HCT116 (cell line): ENCODE data around the gene SMPDL3A. TPM values are rescaled to one million over a fixed set of nuclear protein-coding genes. Genes with fewer than 3 reads are reported as not detected.
A peak's percentile ranks its signal among the peaks of the same experiment; 100 is the strongest.

Experiments used
- ATAC-seq: fragments of 200-7000 bp; cut with Tn5 transposase; 2 replicates; pipeline ENCODE4 v1.9.1; 2020; ENCODE audit warnings: mild to moderate bottlenecking, moderate library complexity
- BruUV-seq: library from RNA; stranded (reverse); fragments of 400-500 nt; replicated peaks from 2 replicates; lab custom pipeline; 2021; lab: Mats Ljungman, UMichigan
- CTCF ChIA-PET: fragments of 300-600 bp; sonication (Branson Sonifier 250); formaldehyde crosslinking; loops from one replicate; lab custom pipeline; 2021; ENCODE audit warnings: antibody characterized with exemption; lab: Charles Lee
- POLR2A ChIA-PET: fragments of 300-600, 350-600 bp; sonication (Branson Sonifier 250); formaldehyde crosslinking; loops from one replicate; lab custom pipeline; 2021; ENCODE audit warnings: antibody characterized with exemption; lab: Charles Lee
- RAD21 ChIA-PET, 2 experiments: fragments of 300-600 bp; sonication (Branson Sonifier 250); formaldehyde crosslinking; loops; one replicate each; lab custom pipeline; 2023; ENCODE audit warnings: low total read pairs in 2 of 2; ENCODE audit not compliant: uncharacterized antibody in 2 of 2, unreplicated experiment in 2 of 2, low non-redundant PET in 1 of 2; lab: Charles Lee
- DNase-seq: peaks from one replicate; pipeline ENCODE4 v3.0.0-alpha.2; 2010; ENCODE audit warnings: low read depth, low spot score
- H2AFZ ChIP-seq: fragments of 200-600 bp; shearing (Covaris generic), sonication (generic); 2 replicates; pipeline ENCODE4 v1.6.1; 2017; ENCODE audit warnings: low read depth, mixed run types, mixed read lengths, antibody characterized with exemption, low read length; ENCODE audit not compliant: poor library complexity, severe bottlenecking
- H3K27ac ChIP-seq: 2 replicates; pipeline ENCODE4 v1.5.1; 2012; ENCODE audit warnings: low read depth, low read length
- H3K27me3 ChIP-seq: fragments of 200-600 bp; sonication (generic); 2 replicates; pipeline ENCODE4 v1.6.1; 2016; ENCODE audit warnings: mixed run types, low read length, mixed read lengths; ENCODE audit not compliant: insufficient read depth
- H3K36me3 ChIP-seq, 2 experiments: fragments of 200-500 bp in 1 of 2; fragments of 200-600 bp in 1 of 2; sonication (Bioruptor generic) in 1 of 2; sonication (generic) in 1 of 2; 2 replicates each; pipeline versions ENCODE4 v1.5.1 to v1.6.1; 2014 to 2016; ENCODE audit warnings: low read length in 2 of 2, inconsistent platforms in 1 of 2, mixed read lengths in 1 of 2, mixed run types in 1 of 2; ENCODE audit not compliant: insufficient read depth in 2 of 2, control insufficient read depth in 1 of 2
- H3K4me1 ChIP-seq, 2 experiments: fragments of 200-600 bp in 1 of 2; sonication (generic) in 1 of 2; 2 replicates each; pipeline versions ENCODE4 v1.5.1 to v1.6.1; 2012 to 2017; ENCODE audit warnings: low read length in 2 of 2, inconsistent platforms in 1 of 2, mild to moderate bottlenecking in 1 of 2, mixed read lengths in 1 of 2, mixed run types in 1 of 2, moderate library complexity in 1 of 2; ENCODE audit not compliant: insufficient read depth in 2 of 2, control insufficient read depth in 1 of 2
- H3K4me2 ChIP-seq: fragments of 200-600 bp; sonication (generic); 2 replicates; pipeline ENCODE4 v1.6.1; 2017; ENCODE audit warnings: mixed run types, low read length, mixed read lengths
- H3K4me3 ChIP-seq, 2 experiments: fragments of 200-600 bp in 1 of 2; sonication (generic) in 1 of 2; replicated peaks in 1 of 2; 2 replicates each; pipeline ENCODE4 v1.5.1; 2011 to 2016; ENCODE audit warnings: low read length in 2 of 2, control low read depth in 1 of 2, low read depth in 1 of 2, mild to moderate bottlenecking in 1 of 2, mixed read lengths in 1 of 2, mixed run types in 1 of 2
- H3K79me2 ChIP-seq: fragments of 200-600 bp; sonication (generic); 2 replicates; pipeline ENCODE4 v1.6.1; 2017; ENCODE audit warnings: mild to moderate bottlenecking, mixed run types, low read length, moderate library complexity, mixed read lengths; ENCODE audit not compliant: insufficient read depth
- H3K9ac ChIP-seq: fragments of 200-600 bp; sonication (generic); 2 replicates; pipeline ENCODE4 v1.6.1; 2016; ENCODE audit warnings: low read length, mixed read lengths
- H3K9me2 ChIP-seq: fragments of 200-600 bp; sonication (generic), shearing (Covaris generic); 2 replicates; pipeline ENCODE4 v1.6.1; 2017; ENCODE audit warnings: mixed run types, mild to moderate bottlenecking, moderate library complexity; ENCODE audit not compliant: insufficient read depth
- H3K9me3 ChIP-seq, 2 experiments: fragments of 200-500 bp in 1 of 2; fragments of 200-600 bp in 1 of 2; sonication (Bioruptor generic) in 1 of 2; sonication (generic) in 1 of 2; 2 replicates each; pipeline ENCODE4 v1.6.1; 2014 to 2017; ENCODE audit warnings: low read length in 2 of 2, mixed read lengths in 2 of 2, inconsistent platforms in 1 of 2, low read depth in 1 of 2, mild to moderate bottlenecking in 1 of 2, mixed run types in 1 of 2, moderate library complexity in 1 of 2; ENCODE audit not compliant: control insufficient read depth in 1 of 2, insufficient read depth in 1 of 2
- H4K20me1 ChIP-seq: fragments of 200-600 bp; sonication (generic), shearing (Covaris generic); 2 replicates; pipeline ENCODE4 v1.6.1; 2017; ENCODE audit warnings: mixed run types, mild to moderate bottlenecking, moderate library complexity; ENCODE audit not compliant: insufficient read depth
- CBX3 ChIP-seq: IDR thresholded peaks from 2 replicates; pipeline ENCODE4 v1.6.1; 2012; ENCODE audit warnings: low read depth
- CEBPB ChIP-seq: IDR thresholded peaks from 2 replicates; pipeline ENCODE4 v1.6.1; 2012; ENCODE audit warnings: low read depth
- ELF1 ChIP-seq: IDR thresholded peaks from 2 replicates; pipeline ENCODE4 v1.6.1; 2012; ENCODE audit warnings: low read depth, borderline replicate concordance
- EZH2phosphoT487 ChIP-seq: fragments of 200-600 bp; IDR thresholded peaks from 2 replicates; pipeline ENCODE4 v1.6.1; 2018; ENCODE audit warnings: antibody characterized with exemption, borderline replicate concordance
- FOSL1 ChIP-seq: IDR thresholded peaks from 2 replicates; pipeline ENCODE4 v1.6.1; 2012; ENCODE audit warnings: low read depth
- JUND ChIP-seq: IDR thresholded peaks from 2 replicates; pipeline ENCODE4 v1.6.1; 2012
- SP1 ChIP-seq: IDR thresholded peaks from 2 replicates; pipeline ENCODE4 v1.6.1; 2012; ENCODE audit warnings: low read depth
- SRF ChIP-seq: IDR thresholded peaks from 2 replicates; pipeline ENCODE4 v1.6.1; 2012; ENCODE audit warnings: low read depth
- TCF7L2 ChIP-seq: IDR thresholded peaks from 2 replicates; pipeline ENCODE4 v1.7.0; 2011; ENCODE audit warnings: borderline replicate concordance, inconsistent platforms; ENCODE audit not compliant: insufficient read depth, insufficient read length; ENCODE audit errors: extremely low read depth
- YY1 ChIP-seq: IDR thresholded peaks from 2 replicates; pipeline ENCODE4 v1.6.1; 2011; ENCODE audit warnings: low read length, low read depth, moderate library complexity, mild to moderate bottlenecking; ENCODE audit not compliant: insufficient replicate concordance; ENCODE audit errors: extremely low read depth
- ZFX ChIP-seq: fragments of 450-650 bp; IDR thresholded peaks from 2 replicates; pipeline ENCODE4 v1.6.1; 2017
- ZNF274 ChIP-seq: fragments of 200-500 bp; sonication (Bioruptor generic); IDR thresholded peaks from 2 replicates; pipeline ENCODE4 v1.6.1; 2014; ENCODE audit warnings: mild to moderate bottlenecking, low read depth, low read length, inconsistent platforms
- intact Hi-C: fragments of 100-400 bp; cut with micrococcal nuclease; formaldehyde crosslinking; loops from 2 replicates; pipeline ENCODE4 v1.10.0; 2022
- total RNA-seq: library from RNA; stranded (reverse); gene quantifications from one replicate; pipeline ENCODE4 v1.2.1, GENCODE V29; 2021; ENCODE audit not compliant: unreplicated experiment
- TF ChIP-seq, protein P1 (sequence below): IDR thresholded peaks from 2 replicates; pipeline ENCODE4 v1.6.1; 2011; ENCODE audit warnings: mild to moderate bottlenecking, low read length, moderate library complexity; ENCODE audit not compliant: insufficient replicate concordance; ENCODE audit errors: extremely low read depth
- TF ChIP-seq, protein P2 (sequence below), 3 experiments: fragments of 200-600 bp in 1 of 3; sonication (generic) in 1 of 3; IDR thresholded peaks in 2 of 3; conservative IDR thresholded peaks in 1 of 3; 2 replicates each; pipeline ENCODE4 v1.5.1; 2012 to 2017; ENCODE audit warnings: low read depth in 2 of 3, low read length in 2 of 3, antibody characterized with exemption in 1 of 3, borderline replicate concordance in 1 of 3, control low read depth in 1 of 3, mild to moderate bottlenecking in 1 of 3, mixed read lengths in 1 of 3, mixed run types in 1 of 3, moderate library complexity in 1 of 3; ENCODE audit not compliant: insufficient read depth in 1 of 3
- TF ChIP-seq, protein P3 (sequence below): IDR thresholded peaks from 2 replicates; pipeline ENCODE4 v1.6.1; 2012; ENCODE audit warnings: low read depth

The SMPDL3A gene
- total RNA-seq, 1 experiment from 2014 or later: 2.4 TPM

DNA sequence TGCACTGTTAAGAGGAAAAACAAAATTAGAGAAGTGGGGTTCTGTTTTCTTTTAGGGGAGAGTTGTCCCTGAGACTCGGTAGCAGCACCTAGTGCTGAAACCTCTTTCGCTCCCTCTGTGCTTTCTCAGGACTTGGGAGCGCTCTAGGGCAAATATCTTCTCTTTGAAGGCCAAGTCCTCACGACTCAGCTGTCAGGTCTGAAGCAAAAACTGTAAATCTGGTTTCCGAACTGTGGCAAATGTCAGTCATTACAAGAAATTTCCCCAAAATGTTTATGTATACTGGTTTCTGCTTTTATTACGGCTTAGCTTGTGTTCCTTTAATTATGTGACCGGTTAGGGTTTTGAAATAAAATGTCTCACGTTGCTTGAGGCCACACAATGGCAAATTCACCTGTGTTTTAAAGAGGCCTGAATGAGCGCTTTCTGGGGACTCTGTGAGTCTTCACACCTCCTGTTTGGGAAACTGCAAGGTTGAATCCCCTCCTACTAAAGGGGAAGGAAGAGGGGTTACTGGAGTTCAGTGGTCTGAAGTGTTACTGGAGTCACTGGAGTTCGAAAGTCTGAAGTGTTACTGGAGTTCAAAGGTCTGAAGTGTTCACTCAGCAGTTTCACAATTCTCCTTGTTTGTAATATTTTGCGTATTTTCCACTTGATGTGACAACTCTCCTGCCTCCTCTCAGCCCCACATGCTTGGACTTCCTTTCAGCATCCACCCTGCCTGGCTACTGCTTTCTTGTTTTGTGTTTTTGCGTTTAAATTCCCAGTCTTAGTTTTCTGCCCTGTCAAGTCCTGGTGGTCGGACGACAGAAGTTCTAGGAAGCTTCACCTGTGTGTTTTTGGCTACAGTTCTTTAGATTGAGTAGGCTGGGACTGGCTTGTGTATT is 1.6 kb downstream of the SMPDL3A start:
- Histone ChIP-seq H3K4me1 (peaks cover 13 to 21% of the 10 kb centered on the region in 2 experiments), H3K9ac (0 out of 2 replicates have a peak overlapping the region, but pooled peaks have one; percentile 64), H3K79me2 (no peaks in the 10 kb centered on the region), H3K36me3 (no peaks in the 10 kb centered on the region), H3K27ac (0 out of 2 replicates have a peak overlapping the region, but pooled peaks have one; percentile 74), H3K9me3 (no peaks in the 10 kb centered on the region), H3K4me3 (peak overlapping the region; percentile 68 to 72), H4K20me1 (no peaks in the 10 kb centered on the region), H3K27me3 (no peaks in the 10 kb centered on the region), H2AFZ (no peak overlapping the region), H3K4me2 (peak overlapping the region; percentile 95)
- BruUV-seq: TSS peak; percentile 55
- ChIA-PET RAD21 (no interaction called here), CTCF (no interaction called here), POLR2A (interaction anchor here (1.4 kb wide), 1 partner anchor 94 kb away, joined by 3 read pairs; no protein-coding TSS in a partner anchor)
- ATAC-seq (no peak), DNase-seq (no peak)
- intact Hi-C loops: no loop called here
- TF ChIP-seq TCF7L2 (no peak), YY1 (no peak), ZNF274 (no peak), SP1 (no peak), FOSL1 (no peak), CBX3 (no peak), EZH2phosphoT487 (no peak), SRF (no peak), ZFX (no peak), ELF1 (no peak), CEBPB (no peak), JUND (no peak)
- TF ChIP-seq, protein P1, sequence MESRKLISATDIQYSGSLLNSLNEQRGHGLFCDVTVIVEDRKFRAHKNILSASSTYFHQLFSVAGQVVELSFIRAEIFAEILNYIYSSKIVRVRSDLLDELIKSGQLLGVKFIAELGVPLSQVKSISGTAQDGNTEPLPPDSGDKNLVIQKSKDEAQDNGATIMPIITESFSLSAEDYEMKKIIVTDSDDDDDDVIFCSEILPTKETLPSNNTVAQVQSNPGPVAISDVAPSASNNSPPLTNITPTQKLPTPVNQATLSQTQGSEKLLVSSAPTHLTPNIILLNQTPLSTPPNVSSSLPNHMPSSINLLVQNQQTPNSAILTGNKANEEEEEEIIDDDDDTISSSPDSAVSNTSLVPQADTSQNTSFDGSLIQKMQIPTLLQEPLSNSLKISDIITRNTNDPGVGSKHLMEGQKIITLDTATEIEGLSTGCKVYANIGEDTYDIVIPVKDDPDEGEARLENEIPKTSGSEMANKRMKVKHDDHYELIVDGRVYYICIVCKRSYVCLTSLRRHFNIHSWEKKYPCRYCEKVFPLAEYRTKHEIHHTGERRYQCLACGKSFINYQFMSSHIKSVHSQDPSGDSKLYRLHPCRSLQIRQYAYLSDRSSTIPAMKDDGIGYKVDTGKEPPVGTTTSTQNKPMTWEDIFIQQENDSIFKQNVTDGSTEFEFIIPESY: no peak
- TF ChIP-seq, protein P2, sequence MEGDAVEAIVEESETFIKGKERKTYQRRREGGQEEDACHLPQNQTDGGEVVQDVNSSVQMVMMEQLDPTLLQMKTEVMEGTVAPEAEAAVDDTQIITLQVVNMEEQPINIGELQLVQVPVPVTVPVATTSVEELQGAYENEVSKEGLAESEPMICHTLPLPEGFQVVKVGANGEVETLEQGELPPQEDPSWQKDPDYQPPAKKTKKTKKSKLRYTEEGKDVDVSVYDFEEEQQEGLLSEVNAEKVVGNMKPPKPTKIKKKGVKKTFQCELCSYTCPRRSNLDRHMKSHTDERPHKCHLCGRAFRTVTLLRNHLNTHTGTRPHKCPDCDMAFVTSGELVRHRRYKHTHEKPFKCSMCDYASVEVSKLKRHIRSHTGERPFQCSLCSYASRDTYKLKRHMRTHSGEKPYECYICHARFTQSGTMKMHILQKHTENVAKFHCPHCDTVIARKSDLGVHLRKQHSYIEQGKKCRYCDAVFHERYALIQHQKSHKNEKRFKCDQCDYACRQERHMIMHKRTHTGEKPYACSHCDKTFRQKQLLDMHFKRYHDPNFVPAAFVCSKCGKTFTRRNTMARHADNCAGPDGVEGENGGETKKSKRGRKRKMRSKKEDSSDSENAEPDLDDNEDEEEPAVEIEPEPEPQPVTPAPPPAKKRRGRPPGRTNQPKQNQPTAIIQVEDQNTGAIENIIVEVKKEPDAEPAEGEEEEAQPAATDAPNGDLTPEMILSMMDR (IDR thresholded peaks at IDR 0.05 in 2 of 3, conservative IDR thresholded peaks at IDR 0.05 in 1 of 3; ENCODE audit: borderline replicate concordance in 1 of 3, insufficient read depth in 1 of 3, low read depth in 2 of 3, low read length in 2 of 3): no peak
- TF ChIP-seq, protein P3, sequence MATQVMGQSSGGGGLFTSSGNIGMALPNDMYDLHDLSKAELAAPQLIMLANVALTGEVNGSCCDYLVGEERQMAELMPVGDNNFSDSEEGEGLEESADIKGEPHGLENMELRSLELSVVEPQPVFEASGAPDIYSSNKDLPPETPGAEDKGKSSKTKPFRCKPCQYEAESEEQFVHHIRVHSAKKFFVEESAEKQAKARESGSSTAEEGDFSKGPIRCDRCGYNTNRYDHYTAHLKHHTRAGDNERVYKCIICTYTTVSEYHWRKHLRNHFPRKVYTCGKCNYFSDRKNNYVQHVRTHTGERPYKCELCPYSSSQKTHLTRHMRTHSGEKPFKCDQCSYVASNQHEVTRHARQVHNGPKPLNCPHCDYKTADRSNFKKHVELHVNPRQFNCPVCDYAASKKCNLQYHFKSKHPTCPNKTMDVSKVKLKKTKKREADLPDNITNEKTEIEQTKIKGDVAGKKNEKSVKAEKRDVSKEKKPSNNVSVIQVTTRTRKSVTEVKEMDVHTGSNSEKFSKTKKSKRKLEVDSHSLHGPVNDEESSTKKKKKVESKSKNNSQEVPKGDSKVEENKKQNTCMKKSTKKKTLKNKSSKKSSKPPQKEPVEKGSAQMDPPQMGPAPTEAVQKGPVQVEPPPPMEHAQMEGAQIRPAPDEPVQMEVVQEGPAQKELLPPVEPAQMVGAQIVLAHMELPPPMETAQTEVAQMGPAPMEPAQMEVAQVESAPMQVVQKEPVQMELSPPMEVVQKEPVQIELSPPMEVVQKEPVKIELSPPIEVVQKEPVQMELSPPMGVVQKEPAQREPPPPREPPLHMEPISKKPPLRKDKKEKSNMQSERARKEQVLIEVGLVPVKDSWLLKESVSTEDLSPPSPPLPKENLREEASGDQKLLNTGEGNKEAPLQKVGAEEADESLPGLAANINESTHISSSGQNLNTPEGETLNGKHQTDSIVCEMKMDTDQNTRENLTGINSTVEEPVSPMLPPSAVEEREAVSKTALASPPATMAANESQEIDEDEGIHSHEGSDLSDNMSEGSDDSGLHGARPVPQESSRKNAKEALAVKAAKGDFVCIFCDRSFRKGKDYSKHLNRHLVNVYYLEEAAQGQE: no peak
- TF ChIP-seq, all 23 proteins: peak for 0
- H3K9me2 ChIP-seq: no peaks in the 10 kb centered on the region
